NCI-H69 (cell line): ENCODE measurements around the gene SFXN2.
"Not testable (repeated sequence)": the region's sequence is repeated elsewhere in the genome, so short reads cannot be mapped to it uniquely, and the experiment has no call there.

Experiments
- DNase-seq: peaks from one replicate; lab custom pipeline; 2025; lab: John Stamatoyannopoulos, UW

Gene SFXN2

GRCh38 chr10:102681696-102682095 lies 32.7 kb upstream of the SFXN2 start:
- no peak for DNase-seq

GRCh38 chr10:102682416-102682815 lies 32.0 kb upstream of the SFXN2 start:
- DNase-seq = no peak

GRCh38 chr10:102682981-102683380 lies 31.5 kb upstream of the SFXN2 start:
- no peak for DNase-seq

GRCh38 chr10:102683736-102684135 lies 30.7 kb upstream of the SFXN2 start:
- no peak for DNase-seq

- no peak for DNase-seq
Measured at GRCh38 chr10:102691285-102692066, 23.0 kb upstream of the SFXN2 start.

- not testable (repeated sequence) for DNase-seq
Measured at GRCh38 chr10:102695401-102695800, 19.0 kb upstream of the SFXN2 start.

GRCh38 chr10:102696736-102697135 lies 17.7 kb upstream of the SFXN2 start:
- DNase-seq = peak; percentile 22

- no peak for DNase-seq
Measured at GRCh38 chr10:102698894-102699293, 15.5 kb upstream of the SFXN2 start.

GRCh38 chr10:102701272-102701671 lies 13.2 kb upstream of the SFXN2 start:
- no peak for DNase-seq

GRCh38 chr10:102701796-102702195 lies 12.6 kb upstream of the SFXN2 start:
- DNase-seq = no peak

- DNase-seq = no peak
Measured at GRCh38 chr10:102702742-102703141, 11.7 kb upstream of the SFXN2 start.

- no peak for DNase-seq
Measured at GRCh38 chr10:102704915-102705314, 9.5 kb upstream of the SFXN2 start.

GRCh38 chr10:102705531-102705930 lies 8.9 kb upstream of the SFXN2 start:
- no peak for DNase-seq

GRCh38 chr10:102710609-102711008 lies 3.8 kb upstream of the SFXN2 start:
- no peak for DNase-seq

GRCh38 chr10:102712089-102712488 lies 2.3 kb upstream of the SFXN2 start:
- no peak for DNase-seq

- DNase-seq = no peak
Measured at GRCh38 chr10:102712843-102713538, 1.4 kb upstream of the SFXN2 start.

- DNase-seq = peak; percentile 87
Measured at GRCh38 chr10:102713539-102713813, 960 bp upstream of the SFXN2 start.

- peak; percentile 98 for DNase-seq
Measured at GRCh38 chr10:102713814-102714620, 419 bp upstream of the SFXN2 start, which contains the start of gene ARL3. Gene ARL3, minus strand, starts transcription at chr10:102714397. Its CDS starts 122 bp downstream, at chr10:102714275.

- no peak for DNase-seq
Measured at GRCh38 chr10:102715880-102716279, 1.4 kb downstream of the SFXN2 start.

- not testable (repeated sequence) for DNase-seq
Measured at GRCh38 chr10:102716900-102717565, 2.6 kb downstream of the SFXN2 start.

GRCh38 chr10:102718220-102718619 lies 3.8 kb downstream of the SFXN2 start:
- peak; percentile 2 for DNase-seq

GRCh38 chr10:102720337-102720736 lies 5.9 kb downstream of the SFXN2 start:
- no peak for DNase-seq
